ENCODE results near the gene RNF126. TPM values are rescaled to one million over a fixed set of nuclear protein-coding genes. Genes with fewer than 3 reads are reported as not detected.

RNF126 gene
- total RNA-seq (42.7 and 43.9 TPM in 2 replicates), polyA plus RNA-seq (84.7 and 89.6 TPM in 2 replicates)

GRCh38 chr19:662962-663681, at the start of gene RNF126:
RNF126 (minus strand) TSS chr19:663214; CDS start chr19:663121, 93 bp downstream.
- TF ChIP-seq CTCF (IDR thresholded peaks at IDR 0.05; ENCODE audit: poor library complexity) (no peak), EZH2phosphoT487 (IDR thresholded peaks at IDR 0.05; ENCODE audit: low read depth, severe bottlenecking, unreplicated experiment) (no peak), EZH2 (IDR thresholded peaks at IDR 0.05; ENCODE audit: borderline replicate concordance) (no peak)
- no peaks in the 10 kb centered on the region for H3K27me3 ChIP-seq
- no peaks in the 10 kb centered on the region for H3K9me3 ChIP-seq (ENCODE audit: low read depth)
- WGBS (ENCODE audit: low lambda C conversion rate, missing lambda C conversion rate) = 6% methylated on average over 36 of the region's 97 CpGs
- H3K36me3 ChIP-seq (replicated peaks; ENCODE audit: insufficient read depth, low read depth) = no peaks in the 10 kb centered on the region
- peaks cover 40% of the 10 kb centered on the region for H4K20me1 ChIP-seq (ENCODE audit: insufficient read depth, poor library complexity, severe bottlenecking)
- H3K4me2 ChIP-seq = peak within 1 kb of the TSS; percentile 96
- peak within 1 kb of the TSS; percentile 97 for H3K27ac ChIP-seq
- H3K79me2 ChIP-seq = peaks cover 48% of the 10 kb centered on the region
- peak; percentile 96 for DNase-seq (ENCODE audit: low spot score)
- H3K4me1 ChIP-seq (ENCODE audit: insufficient read depth) = peaks cover 41% of the 10 kb centered on the region
- H2AFZ ChIP-seq = peak within 1 kb of the TSS; percentile 90
- no peaks in the 10 kb centered on the region for H3K9me2 ChIP-seq (replicated peaks; ENCODE audit: insufficient read depth)
- H3K4me3 ChIP-seq = peak within 1 kb of the TSS; percentile 99

GRCh38 chr19:711254-711653, 48.2 kb upstream of the RNF126 start:
- H3K4me2 ChIP-seq = peak overlapping the region; percentile 98
- TF ChIP-seq EZH2 (IDR thresholded peaks at IDR 0.05; ENCODE audit: borderline replicate concordance) (no peak), EZH2phosphoT487 (IDR thresholded peaks at IDR 0.05; ENCODE audit: low read depth, severe bottlenecking, unreplicated experiment) (no peak), CTCF (IDR thresholded peaks at IDR 0.05; ENCODE audit: poor library complexity) (no peak)
- no peaks in the 10 kb centered on the region for H3K9me2 ChIP-seq (replicated peaks; ENCODE audit: insufficient read depth)
- DNase-seq (ENCODE audit: low spot score) = no peak
- H3K27ac ChIP-seq = peak overlapping the region; percentile 23
- no peaks in the 10 kb centered on the region for H4K20me1 ChIP-seq (ENCODE audit: insufficient read depth, poor library complexity, severe bottlenecking)
- no peaks in the 10 kb centered on the region for H3K36me3 ChIP-seq (replicated peaks; ENCODE audit: insufficient read depth, low read depth)
- H3K9me3 ChIP-seq (ENCODE audit: low read depth) = no peaks in the 10 kb centered on the region
- H3K4me3 ChIP-seq = no peak overlapping the region
- no peaks in the 10 kb centered on the region for H3K27me3 ChIP-seq
- WGBS (ENCODE audit: low lambda C conversion rate, missing lambda C conversion rate) = 72% methylated on average over 8 of the region's 8 CpGs
- peaks cover 60% of the 10 kb centered on the region for H3K79me2 ChIP-seq
- peaks cover 19% of the 10 kb centered on the region for H3K4me1 ChIP-seq (ENCODE audit: insufficient read depth)
- H2AFZ ChIP-seq = no peak overlapping the region

- DNase-seq (ENCODE audit: low spot score) = no peak
- Histone ChIP-seq H3K9me2 (replicated peaks; ENCODE audit: insufficient read depth) (no peaks in the 10 kb centered on the region), H3K27ac (peak overlapping the region; percentile 71), H3K4me2 (peak overlapping the region; percentile 98), H3K36me3 (replicated peaks; ENCODE audit: insufficient read depth, low read depth) (no peaks in the 10 kb centered on the region), H3K27me3 (no peaks in the 10 kb centered on the region), H4K20me1 (ENCODE audit: insufficient read depth, poor library complexity, severe bottlenecking) (no peaks in the 10 kb centered on the region), H3K9me3 (ENCODE audit: low read depth) (no peaks in the 10 kb centered on the region), H3K4me1 (ENCODE audit: insufficient read depth) (peaks cover 19% of the 10 kb centered on the region), H3K79me2 (peaks cover 58% of the 10 kb centered on the region), H3K4me3 (no peak overlapping the region), H2AFZ (no peak overlapping the region)
- WGBS (ENCODE audit: low lambda C conversion rate, missing lambda C conversion rate) = 74% methylated on average over 21 of the region's 21 CpGs
- no peak for TF ChIP-seq EZH2phosphoT487 (IDR thresholded peaks at IDR 0.05; ENCODE audit: low read depth, severe bottlenecking, unreplicated experiment)
- no peak for TF ChIP-seq EZH2 (IDR thresholded peaks at IDR 0.05; ENCODE audit: borderline replicate concordance)
- TF ChIP-seq CTCF (IDR thresholded peaks at IDR 0.05; ENCODE audit: poor library complexity) = no peak
Measured at GRCh38 chr19:710767-711166, 47.8 kb upstream of the RNF126 start.

All from hepatocyte (in vitro differentiated cells).